ENCODE results near the gene GDI2. TPM values are rescaled to one million over a fixed set of nuclear protein-coding genes. Genes with fewer than 3 reads are reported as not detected.

Gene GDI2
- total and polyA plus RNA-seq, 2 of the 13 experiments (the other 11 are each of a cell fraction or from before 2014, with no cell fraction given) = 153 to 477 TPM

GRCh38 chr10:5830629-5831445 lies 17.6 kb upstream of the GDI2 start:
- H3K79me2 ChIP-seq (ENCODE audit: insufficient read depth, low read length) = no peaks in the 10 kb centered on the region
- CTCF ChIA-PET (ENCODE audit: low intra/inter-chr PET ratio, low total read pairs) = no interaction called here
- WGBS (ENCODE audit: low lambda C conversion rate) = 43% methylated on average over 6 of the region's 14 CpGs
- H3K27ac ChIP-seq (ENCODE audit: extremely low read length, insufficient read depth, low read length) = no peak overlapping the region
- peaks cover 1 to 11% of the 10 kb centered on the region in 2 experiments; a peak in 2 of 5 replicates for H3K27me3 ChIP-seq (ENCODE audit: control insufficient read depth in 1 of 2, insufficient read depth in 2 of 2, low read length in 2 of 2)
- peak overlapping the region; percentile 65 for H3K4me2 ChIP-seq (ENCODE audit: low read depth, low read length)
- H2AFZ ChIP-seq (ENCODE audit: low read length) = no peak overlapping the region
- no peak for FAIRE-seq
- peak overlapping the region in 1 of 3 experiments; percentile 54; a peak in 2 of 6 replicates for H3K4me3 ChIP-seq (replicated peaks in 1 of 3; ENCODE audit: insufficient read depth in 1 of 3, low read depth in 2 of 3, low read length in 3 of 3)
- no peaks in the 10 kb centered on the region for H3K9me3 ChIP-seq (ENCODE audit: low read length)
- intact Hi-C loops (cut with micrococcal nuclease; ENCODE audit: unreplicated experiment) (no loop called here), in situ Hi-C loops (cut with HindIII; ENCODE audit: extremely low pct_ligation_motif_present, low pct_unique_long_range_greater_than_20kb) (no loop called here)
- peaks cover 71% of the 10 kb centered on the region for H3K4me1 ChIP-seq (ENCODE audit: insufficient read depth, low read length)
- no TSS peak for BruUV-seq (replicated peaks)
- ATAC-seq = peak; percentile 42
- H4K20me1 ChIP-seq (ENCODE audit: insufficient read depth, low read length) = no peaks in the 10 kb centered on the region
- no peak for DNase-seq (ENCODE audit: low spot score)
- POLR2A ChIA-PET = interaction anchor here (1.2 to 4.6 kb wide), 4 partner anchors 10 to 59 kb away, joined by 3 to 21 read pairs (median 6); partner anchors contain the start of genes ANKRD16, FBH1 and GDI2
- H3K9ac ChIP-seq (ENCODE audit: insufficient read depth, low read depth, low read length) = no peak overlapping the region
- H3K36me3 ChIP-seq (replicated peaks in 1 of 2; ENCODE audit: control insufficient read depth in 1 of 2, insufficient read depth in 2 of 2, low read length in 2 of 2) = no peaks in the 10 kb centered on the region
- TF ChIP-seq NR3C1 (CRISPR knock-in tag; IDR thresholded peaks at IDR 0.05) (no peak), ZNF550 (CRISPR knock-in tag; IDR thresholded peaks at IDR 0.05; ENCODE audit: borderline replicate concordance) (0 out of 2 replicates have a peak, but pooled peaks have one; percentile 48), ZFY (CRISPR knock-in tag; IDR thresholded peaks at IDR 0.05) (0 out of 2 replicates have a peak, but pooled peaks have one; percentile 29), NCOA1 (CRISPR knock-in tag; IDR thresholded peaks at IDR 0.05) (no peak), SNAI1 (CRISPR knock-in tag; IDR thresholded peaks at IDR 0.05; ENCODE audit: borderline replicate concordance) (0 out of 2 replicates have a peak, but pooled peaks have one; percentile 56), SETDB1 (CRISPR knock-in tag; IDR thresholded peaks at IDR 0.05; ENCODE audit: borderline replicate concordance) (0 out of 2 replicates have a peak, but pooled peaks have one; percentile 36), ZBTB8A (CRISPR knock-in tag; IDR thresholded peaks at IDR 0.05; ENCODE audit: borderline replicate concordance, low read depth) (no peak), ZNF564 (CRISPR knock-in tag; IDR thresholded peaks at IDR 0.05) (no peak), ZNF432 (CRISPR knock-in tag; IDR thresholded peaks at IDR 0.05; ENCODE audit: borderline replicate concordance) (no peak), ZEB1 (IDR thresholded peaks at IDR 0.05; ENCODE audit: insufficient replicate concordance, low read depth) (no peak), PLSCR1 (CRISPR knock-in tag; IDR thresholded peaks at IDR 0.05; ENCODE audit: borderline replicate concordance) (no peak), POLR2A (IDR thresholded peaks at IDR 0.05; ENCODE audit: insufficient read depth in 1 of 2, low read depth in 2 of 2, low read length in 2 of 2) (no peak), ZNF350 (CRISPR knock-in tag; IDR thresholded peaks at IDR 0.05; ENCODE audit: borderline replicate concordance, low read depth) (peak; percentile 42; the same call in 1 of the 2 replicates), USF2 (IDR thresholded peaks at IDR 0.05; ENCODE audit: low read depth, low read length) (no peak), USF2 (CRISPR knock-in tag; IDR thresholded peaks at IDR 0.05; ENCODE audit: borderline replicate concordance) (no peak), ZNF501 (CRISPR knock-in tag; IDR thresholded peaks at IDR 0.05) (peak; percentile 60; the same call in 1 of the 2 replicates), ZBTB4 (CRISPR knock-in tag; IDR thresholded peaks at IDR 0.05; ENCODE audit: borderline replicate concordance) (0 out of 2 replicates have a peak, but pooled peaks have one; percentile 53)
